HEK293 (cell line): Measurements from ENCODE around the gene PNPLA3.

ENCODE experiments used
- PRDM4 ChIP-seq: fragments of 450-650 bp; formaldehyde crosslinking; IDR thresholded peaks from 2 replicates; pipeline ENCODE4 v1.5.1; 2017; ENCODE audit warnings: missing biosample characterization, missing genetic modification characterization
- SP7 ChIP-seq: fragments of 450-650 bp; formaldehyde crosslinking; IDR thresholded peaks from 2 replicates; pipeline ENCODE4 v1.5.1; 2016; ENCODE audit warnings: missing biosample characterization, missing genetic modification characterization
- TSHZ1 ChIP-seq: fragments of 450-650 bp; formaldehyde crosslinking; IDR thresholded peaks from 2 replicates; pipeline ENCODE4 v1.5.1; 2016; ENCODE audit warnings: missing biosample characterization, missing genetic modification characterization, borderline replicate concordance
- ZNF24 ChIP-seq: fragments of 450-650 bp; formaldehyde crosslinking; IDR thresholded peaks from 2 replicates; pipeline ENCODE4 v1.5.1; 2016; ENCODE audit warnings: missing biosample characterization, missing genetic modification characterization
- TF ChIP-seq, protein P1 (sequence below): fragments of 450-650 bp; formaldehyde crosslinking; IDR thresholded peaks from 2 replicates; pipeline ENCODE4 v1.5.1; 2016; ENCODE audit warnings: missing biosample characterization, missing genetic modification characterization
- TF ChIP-seq, protein P2 (sequence below): fragments of 450-650 bp; formaldehyde crosslinking; IDR thresholded peaks from 2 replicates; pipeline ENCODE4 v1.5.1; 2016; ENCODE audit warnings: missing biosample characterization, missing genetic modification characterization

DNA sequence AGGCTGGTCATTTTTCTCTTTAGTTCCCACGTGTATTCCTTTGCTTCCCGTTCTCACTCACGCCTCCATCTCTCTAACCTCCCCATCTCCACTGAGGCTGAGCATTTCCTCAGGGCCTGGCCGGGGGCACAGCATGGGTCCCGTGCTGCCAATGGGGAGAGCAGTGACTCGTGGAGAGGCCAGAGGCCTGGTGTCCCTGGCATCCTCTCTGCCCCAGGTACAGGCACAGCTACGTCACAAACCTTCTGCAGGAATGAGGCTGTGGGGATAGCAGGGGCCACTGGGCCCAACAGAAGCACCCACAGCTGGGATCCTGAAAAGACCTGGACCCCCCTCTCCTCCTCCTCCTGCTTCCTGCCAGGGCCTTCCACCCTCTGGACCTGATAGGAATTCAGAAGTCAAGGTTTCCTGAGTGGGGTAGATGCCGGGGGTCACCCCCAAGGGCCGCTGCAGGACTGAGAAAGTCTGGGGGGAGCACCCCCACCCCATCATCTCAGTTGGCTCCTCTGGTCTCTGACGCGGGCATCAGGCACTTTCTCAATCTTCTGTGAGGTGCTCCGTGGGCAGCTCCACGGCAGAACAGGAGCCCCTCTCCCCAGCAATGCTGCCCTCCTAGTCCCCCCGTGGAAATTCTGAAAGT is 43.6 kb upstream of the PNPLA3 start:
- TF ChIP-seq PRDM4 (tag by site-specific recombination) (no peak), TSHZ1 (tag by site-specific recombination) (no peak), SP7 (tag by site-specific recombination) (no peak), ZNF24 (tag by site-specific recombination) (no peak)
- TF ChIP-seq, protein P1, sequence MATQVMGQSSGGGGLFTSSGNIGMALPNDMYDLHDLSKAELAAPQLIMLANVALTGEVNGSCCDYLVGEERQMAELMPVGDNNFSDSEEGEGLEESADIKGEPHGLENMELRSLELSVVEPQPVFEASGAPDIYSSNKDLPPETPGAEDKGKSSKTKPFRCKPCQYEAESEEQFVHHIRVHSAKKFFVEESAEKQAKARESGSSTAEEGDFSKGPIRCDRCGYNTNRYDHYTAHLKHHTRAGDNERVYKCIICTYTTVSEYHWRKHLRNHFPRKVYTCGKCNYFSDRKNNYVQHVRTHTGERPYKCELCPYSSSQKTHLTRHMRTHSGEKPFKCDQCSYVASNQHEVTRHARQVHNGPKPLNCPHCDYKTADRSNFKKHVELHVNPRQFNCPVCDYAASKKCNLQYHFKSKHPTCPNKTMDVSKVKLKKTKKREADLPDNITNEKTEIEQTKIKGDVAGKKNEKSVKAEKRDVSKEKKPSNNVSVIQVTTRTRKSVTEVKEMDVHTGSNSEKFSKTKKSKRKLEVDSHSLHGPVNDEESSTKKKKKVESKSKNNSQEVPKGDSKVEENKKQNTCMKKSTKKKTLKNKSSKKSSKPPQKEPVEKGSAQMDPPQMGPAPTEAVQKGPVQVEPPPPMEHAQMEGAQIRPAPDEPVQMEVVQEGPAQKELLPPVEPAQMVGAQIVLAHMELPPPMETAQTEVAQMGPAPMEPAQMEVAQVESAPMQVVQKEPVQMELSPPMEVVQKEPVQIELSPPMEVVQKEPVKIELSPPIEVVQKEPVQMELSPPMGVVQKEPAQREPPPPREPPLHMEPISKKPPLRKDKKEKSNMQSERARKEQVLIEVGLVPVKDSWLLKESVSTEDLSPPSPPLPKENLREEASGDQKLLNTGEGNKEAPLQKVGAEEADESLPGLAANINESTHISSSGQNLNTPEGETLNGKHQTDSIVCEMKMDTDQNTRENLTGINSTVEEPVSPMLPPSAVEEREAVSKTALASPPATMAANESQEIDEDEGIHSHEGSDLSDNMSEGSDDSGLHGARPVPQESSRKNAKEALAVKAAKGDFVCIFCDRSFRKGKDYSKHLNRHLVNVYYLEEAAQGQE (tag by site-specific recombination), result no peak
- TF ChIP-seq, protein P2, sequence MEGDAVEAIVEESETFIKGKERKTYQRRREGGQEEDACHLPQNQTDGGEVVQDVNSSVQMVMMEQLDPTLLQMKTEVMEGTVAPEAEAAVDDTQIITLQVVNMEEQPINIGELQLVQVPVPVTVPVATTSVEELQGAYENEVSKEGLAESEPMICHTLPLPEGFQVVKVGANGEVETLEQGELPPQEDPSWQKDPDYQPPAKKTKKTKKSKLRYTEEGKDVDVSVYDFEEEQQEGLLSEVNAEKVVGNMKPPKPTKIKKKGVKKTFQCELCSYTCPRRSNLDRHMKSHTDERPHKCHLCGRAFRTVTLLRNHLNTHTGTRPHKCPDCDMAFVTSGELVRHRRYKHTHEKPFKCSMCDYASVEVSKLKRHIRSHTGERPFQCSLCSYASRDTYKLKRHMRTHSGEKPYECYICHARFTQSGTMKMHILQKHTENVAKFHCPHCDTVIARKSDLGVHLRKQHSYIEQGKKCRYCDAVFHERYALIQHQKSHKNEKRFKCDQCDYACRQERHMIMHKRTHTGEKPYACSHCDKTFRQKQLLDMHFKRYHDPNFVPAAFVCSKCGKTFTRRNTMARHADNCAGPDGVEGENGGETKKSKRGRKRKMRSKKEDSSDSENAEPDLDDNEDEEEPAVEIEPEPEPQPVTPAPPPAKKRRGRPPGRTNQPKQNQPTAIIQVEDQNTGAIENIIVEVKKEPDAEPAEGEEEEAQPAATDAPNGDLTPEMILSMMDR (tag by site-specific recombination), result no peak
